HCT116 (cell line): ENCODE results near the gene FAM110D. TPM values are rescaled to one million over a fixed set of nuclear protein-coding genes. Genes with fewer than 3 reads are reported as not detected.

Experiments used
- CBX3 ChIP-seq: IDR thresholded peaks from 2 replicates; pipeline ENCODE4 v1.6.1; 2012; ENCODE audit warnings: low read depth
- ELF1 ChIP-seq: IDR thresholded peaks from 2 replicates; pipeline ENCODE4 v1.6.1; 2012; ENCODE audit warnings: low read depth, borderline replicate concordance
- EZH2phosphoT487 ChIP-seq: fragments of 200-600 bp; IDR thresholded peaks from 2 replicates; pipeline ENCODE4 v1.6.1; 2018; ENCODE audit warnings: antibody characterized with exemption, borderline replicate concordance
- total RNA-seq: library from RNA; stranded (reverse); gene quantifications from one replicate; pipeline ENCODE4 v1.2.1, GENCODE V29; 2021; ENCODE audit not compliant: unreplicated experiment
- TF ChIP-seq, protein P1 (sequence below): IDR thresholded peaks from 2 replicates; pipeline ENCODE4 v1.6.1; 2012; ENCODE audit warnings: low read depth
- TF ChIP-seq, protein P2 (sequence below): IDR thresholded peaks from 2 replicates; pipeline ENCODE4 v1.6.1; 2011; ENCODE audit warnings: mild to moderate bottlenecking, low read length, moderate library complexity; ENCODE audit not compliant: insufficient replicate concordance; ENCODE audit errors: extremely low read depth

FAM110D gene
- total RNA-seq, 1 experiment from 2014 or later: 0.34 TPM

DNA sequence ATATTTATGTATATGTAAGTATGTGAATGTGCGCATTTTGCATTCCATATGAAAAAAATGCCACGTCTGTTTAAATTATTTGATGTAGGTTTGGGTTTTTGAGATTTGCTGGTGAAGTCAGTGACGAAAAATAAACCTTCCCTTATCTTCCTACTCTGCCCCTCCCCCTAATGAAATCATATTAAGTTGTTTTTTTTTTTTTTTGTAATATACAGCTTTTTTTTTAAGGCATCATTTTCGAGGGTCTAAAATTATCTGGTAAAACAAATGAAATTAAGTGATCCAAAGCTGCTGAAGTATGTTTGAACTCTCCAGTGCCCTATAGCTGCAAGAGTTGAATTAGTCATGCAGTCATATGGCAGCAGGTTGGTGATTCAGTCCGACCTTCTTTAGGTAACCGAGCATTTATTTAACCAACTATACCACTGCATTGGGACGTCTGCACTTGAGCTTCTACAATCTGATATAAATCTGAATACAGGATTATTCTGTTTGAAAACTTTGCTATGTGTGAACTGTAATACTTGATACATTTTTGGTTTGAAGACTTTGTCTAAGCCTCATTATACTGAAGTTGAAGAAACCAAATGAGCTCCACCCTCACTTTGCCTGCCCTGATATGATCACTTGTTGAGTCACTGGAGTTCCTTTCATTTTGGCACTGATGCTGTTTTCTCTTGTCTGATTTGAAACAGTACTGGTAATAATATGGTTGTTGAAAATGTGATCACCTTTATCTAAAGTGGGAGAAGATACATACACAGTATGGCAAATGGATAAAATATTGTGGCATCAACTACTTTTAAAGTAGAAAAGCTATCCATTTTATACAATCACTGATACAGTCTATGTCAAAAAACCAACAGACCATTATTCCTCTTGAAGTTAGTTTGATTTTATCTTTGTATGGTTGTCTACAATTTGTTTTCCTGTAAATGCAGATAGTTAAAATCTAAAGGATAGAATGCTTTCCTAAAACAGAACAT, 35.6 kb upstream of the FAM110D start (continued):
- TF ChIP-seq, protein P1, sequence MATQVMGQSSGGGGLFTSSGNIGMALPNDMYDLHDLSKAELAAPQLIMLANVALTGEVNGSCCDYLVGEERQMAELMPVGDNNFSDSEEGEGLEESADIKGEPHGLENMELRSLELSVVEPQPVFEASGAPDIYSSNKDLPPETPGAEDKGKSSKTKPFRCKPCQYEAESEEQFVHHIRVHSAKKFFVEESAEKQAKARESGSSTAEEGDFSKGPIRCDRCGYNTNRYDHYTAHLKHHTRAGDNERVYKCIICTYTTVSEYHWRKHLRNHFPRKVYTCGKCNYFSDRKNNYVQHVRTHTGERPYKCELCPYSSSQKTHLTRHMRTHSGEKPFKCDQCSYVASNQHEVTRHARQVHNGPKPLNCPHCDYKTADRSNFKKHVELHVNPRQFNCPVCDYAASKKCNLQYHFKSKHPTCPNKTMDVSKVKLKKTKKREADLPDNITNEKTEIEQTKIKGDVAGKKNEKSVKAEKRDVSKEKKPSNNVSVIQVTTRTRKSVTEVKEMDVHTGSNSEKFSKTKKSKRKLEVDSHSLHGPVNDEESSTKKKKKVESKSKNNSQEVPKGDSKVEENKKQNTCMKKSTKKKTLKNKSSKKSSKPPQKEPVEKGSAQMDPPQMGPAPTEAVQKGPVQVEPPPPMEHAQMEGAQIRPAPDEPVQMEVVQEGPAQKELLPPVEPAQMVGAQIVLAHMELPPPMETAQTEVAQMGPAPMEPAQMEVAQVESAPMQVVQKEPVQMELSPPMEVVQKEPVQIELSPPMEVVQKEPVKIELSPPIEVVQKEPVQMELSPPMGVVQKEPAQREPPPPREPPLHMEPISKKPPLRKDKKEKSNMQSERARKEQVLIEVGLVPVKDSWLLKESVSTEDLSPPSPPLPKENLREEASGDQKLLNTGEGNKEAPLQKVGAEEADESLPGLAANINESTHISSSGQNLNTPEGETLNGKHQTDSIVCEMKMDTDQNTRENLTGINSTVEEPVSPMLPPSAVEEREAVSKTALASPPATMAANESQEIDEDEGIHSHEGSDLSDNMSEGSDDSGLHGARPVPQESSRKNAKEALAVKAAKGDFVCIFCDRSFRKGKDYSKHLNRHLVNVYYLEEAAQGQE: no peak
- TF ChIP-seq ELF1 (no peak), CBX3 (no peak), EZH2phosphoT487 (no peak)
- TF ChIP-seq, protein P2, sequence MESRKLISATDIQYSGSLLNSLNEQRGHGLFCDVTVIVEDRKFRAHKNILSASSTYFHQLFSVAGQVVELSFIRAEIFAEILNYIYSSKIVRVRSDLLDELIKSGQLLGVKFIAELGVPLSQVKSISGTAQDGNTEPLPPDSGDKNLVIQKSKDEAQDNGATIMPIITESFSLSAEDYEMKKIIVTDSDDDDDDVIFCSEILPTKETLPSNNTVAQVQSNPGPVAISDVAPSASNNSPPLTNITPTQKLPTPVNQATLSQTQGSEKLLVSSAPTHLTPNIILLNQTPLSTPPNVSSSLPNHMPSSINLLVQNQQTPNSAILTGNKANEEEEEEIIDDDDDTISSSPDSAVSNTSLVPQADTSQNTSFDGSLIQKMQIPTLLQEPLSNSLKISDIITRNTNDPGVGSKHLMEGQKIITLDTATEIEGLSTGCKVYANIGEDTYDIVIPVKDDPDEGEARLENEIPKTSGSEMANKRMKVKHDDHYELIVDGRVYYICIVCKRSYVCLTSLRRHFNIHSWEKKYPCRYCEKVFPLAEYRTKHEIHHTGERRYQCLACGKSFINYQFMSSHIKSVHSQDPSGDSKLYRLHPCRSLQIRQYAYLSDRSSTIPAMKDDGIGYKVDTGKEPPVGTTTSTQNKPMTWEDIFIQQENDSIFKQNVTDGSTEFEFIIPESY: no peak
